IMR-90 (cell line): Measurements from ENCODE around the gene PPP1R12B. TPM values are rescaled to one million over a fixed set of nuclear protein-coding genes. Genes with fewer than 3 reads are reported as not detected.

Experiments used
- ATAC-seq: fragments of 200-7000 bp; cut with Tn5 transposase; 2 replicates; pipeline ENCODE4 v1.9.1; 2020; ENCODE audit warnings: low read depth, mild to moderate bottlenecking, moderate library complexity
- BruUV-seq: library from RNA; stranded (reverse); fragments of 400-500 nt; replicated peaks from 2 replicates; lab custom pipeline; 2021; lab: Mats Ljungman, UMichigan
- CTCF ChIA-PET: fragments of 300-600 bp; formaldehyde crosslinking; extraction: SDS; loops from one replicate; lab custom pipeline; 2021; ENCODE audit warnings: antibody characterized with exemption; lab: Yijun Ruan, JAX
- POLR2A ChIA-PET: fragments of 300-600 bp; sonication (Branson Sonifier 250); formaldehyde crosslinking; loops from one replicate; lab custom pipeline; 2022; ENCODE audit warnings: antibody characterized with exemption; ENCODE audit not compliant: unreplicated experiment; lab: Charles Lee
- DNase-seq: peaks from one replicate; pipeline ENCODE4 v3.0.0; 2013
- H2AFZ ChIP-seq: replicated peaks from 2 replicates; pipeline ENCODE3; 2013; ENCODE audit warnings: low read length, mild to moderate bottlenecking; ENCODE audit not compliant: poor library complexity
- H2AK5ac ChIP-seq: 2 replicates; pipeline ENCODE4 v1.6.1; 2013; ENCODE audit warnings: low read depth, low read length, inconsistent platforms
- H2AK9ac ChIP-seq: replicated peaks from 2 replicates; pipeline ENCODE3; 2013; ENCODE audit warnings: mild to moderate bottlenecking, low read depth, low read length, moderate library complexity; ENCODE audit not compliant: poor library complexity
- H2BK120ac ChIP-seq: 2 replicates; pipeline ENCODE4 v1.6.1; 2013; ENCODE audit warnings: low read depth, low read length, inconsistent platforms
- H2BK15ac ChIP-seq: 3 replicates; pipeline ENCODE4 v1.6.1; 2013; ENCODE audit warnings: low read depth, low read length, inconsistent platforms
- H2BK20ac ChIP-seq: 2 replicates; pipeline ENCODE4 v1.6.1; 2013; ENCODE audit warnings: low read depth, mild to moderate bottlenecking, inconsistent platforms, low read length, moderate library complexity
- H2BK5ac ChIP-seq: 2 replicates; pipeline ENCODE4 v1.6.1; 2013; ENCODE audit warnings: mild to moderate bottlenecking, low read depth, low read length, inconsistent platforms; ENCODE audit not compliant: poor library complexity, severe bottlenecking
- H3K14ac ChIP-seq: replicated peaks from 2 replicates; pipeline ENCODE4 v1.6.1; 2013; ENCODE audit warnings: low read depth, low read length, inconsistent platforms
- H3K18ac ChIP-seq: 2 replicates; pipeline ENCODE4 v1.6.1; 2013; ENCODE audit warnings: low read depth, low read length, control low read depth
- H3K23ac ChIP-seq: 2 replicates; pipeline ENCODE4 v1.6.1; 2013; ENCODE audit warnings: low read depth, low read length, inconsistent platforms
- H3K27ac ChIP-seq: 2 replicates; pipeline ENCODE4 v1.5.1; 2013; ENCODE audit warnings: mild to moderate bottlenecking, control low read depth, low read length; ENCODE audit not compliant: insufficient read depth
- H3K27me3 ChIP-seq: 2 replicates; pipeline ENCODE4 v1.6.1; 2013; ENCODE audit warnings: low read length; ENCODE audit not compliant: control insufficient read depth, insufficient read depth
- H3K36me3 ChIP-seq: 2 replicates; pipeline ENCODE4 v1.6.1; 2013; ENCODE audit warnings: low read length, mixed read lengths; ENCODE audit not compliant: control insufficient read depth, insufficient read depth
- H3K4ac ChIP-seq: 2 replicates; pipeline ENCODE4 v1.6.1; 2013; ENCODE audit warnings: low read depth, low read length, inconsistent platforms
- H3K4me1 ChIP-seq: 2 replicates; pipeline ENCODE4 v1.6.1; 2013; ENCODE audit warnings: low read length, mixed read lengths; ENCODE audit not compliant: control insufficient read depth, insufficient read depth
- H3K4me2 ChIP-seq: 2 replicates; pipeline ENCODE4 v1.6.1; 2013; ENCODE audit warnings: low read depth, mild to moderate bottlenecking, control low read depth, low read length, moderate library complexity
- H3K4me3 ChIP-seq: 2 replicates; pipeline ENCODE4 v1.5.1; 2013; ENCODE audit warnings: low read depth, mild to moderate bottlenecking, control low read depth, low read length, moderate library complexity; ENCODE audit not compliant: insufficient read depth
- H3K56ac ChIP-seq: 2 replicates; pipeline ENCODE4 v1.6.1; 2013; ENCODE audit warnings: low read length, inconsistent platforms; ENCODE audit not compliant: insufficient read depth; ENCODE audit errors: extremely low read depth
- H3K79me1 ChIP-seq, 2 experiments: 2 replicates each; pipeline ENCODE4 v1.6.1; 2013; ENCODE audit warnings: low read length in 2 of 2, inconsistent platforms in 1 of 2, low read depth in 1 of 2
- H3K9ac ChIP-seq: 2 replicates; pipeline ENCODE4 v1.6.1; 2013; ENCODE audit warnings: low read depth, low read length, control low read depth
- H3K9me1 ChIP-seq: 2 replicates; pipeline ENCODE4 v1.6.1; 2013; ENCODE audit warnings: low read length, inconsistent platforms; ENCODE audit not compliant: insufficient read depth
- H3K9me3 ChIP-seq: 2 replicates; pipeline ENCODE4 v1.6.1; 2013; ENCODE audit warnings: low read length; ENCODE audit not compliant: control insufficient read depth, insufficient read depth
- H4K20me1 ChIP-seq: 2 replicates; pipeline ENCODE4 v1.6.1; 2013; ENCODE audit warnings: low read length, inconsistent platforms; ENCODE audit not compliant: insufficient read depth
- H4K5ac ChIP-seq: 2 replicates; pipeline ENCODE4 v1.6.1; 2013; ENCODE audit warnings: mild to moderate bottlenecking, low read depth, low read length, control low read depth
- H4K8ac ChIP-seq, 2 experiments: 2 replicates each; pipeline ENCODE4 v1.6.1; 2013; ENCODE audit warnings: low read depth in 2 of 2, low read length in 2 of 2, control low read depth in 1 of 2, inconsistent platforms in 1 of 2
- H4K91ac ChIP-seq: 2 replicates; pipeline ENCODE4 v1.6.1; 2013; ENCODE audit warnings: low read depth, low read length, inconsistent platforms; ENCODE audit not compliant: insufficient read depth
- CEBPB ChIP-seq: IDR thresholded peaks from 2 replicates; pipeline ENCODE4 v1.6.1; 2012; ENCODE audit warnings: low read depth, low read length, improper control_type of control experiment
- MAZ ChIP-seq: IDR thresholded peaks from 2 replicates; pipeline ENCODE4 v1.6.1; 2012; ENCODE audit warnings: low read depth, mild to moderate bottlenecking, low read length, improper control_type of control experiment, moderate library complexity, borderline replicate concordance
- SMC3 ChIP-seq: fragments of 150-350 bp; IDR thresholded peaks from 2 replicates; pipeline ENCODE4 v1.6.1; 2016; ENCODE audit warnings: low read depth, mild to moderate bottlenecking, antibody characterized with exemption, low read length, moderate library complexity
- WGBS, 2 experiments: methylation state at CpG; one replicate each; pipeline versions ENCODE4 v1.1.5 to v1.1.7; 2013; ENCODE audit warnings: missing lambda C conversion rate in 2 of 2; ENCODE audit not compliant: insufficient read length in 1 of 2; ENCODE audit errors: extremely low coverage in 2 of 2; 5-methylcytosine and 5-hydroxymethylcytosine counted together
- dilution Hi-C: fragments of 300-500 bp; cut with HindIII; formaldehyde crosslinking; loops from one replicate; pipeline ENCODE4 v1.14.3; 2018; ENCODE audit warnings: low sequenced_read_pairs; ENCODE audit not compliant: unreplicated experiment
- in situ Hi-C: fragments of 300-500 bp; cut with MboI; formaldehyde crosslinking; loops from 3 replicates; pipeline ENCODE4 v1.14.3; 2019; ENCODE audit warnings: low sequenced_read_pairs, inconsistent platforms, mixed read lengths
- intact Hi-C: fragments of 100-400 bp; cut with micrococcal nuclease; formaldehyde crosslinking; loops from 2 replicates; pipeline ENCODE4 v1.10.0; 2022
- polyA plus RNA-seq, 3 experiments: library from polyadenylated mRNA; depleted of rRNA; stranded (reverse); fragments of >200 nt; gene quantifications; 2 replicates each; pipeline ENCODE4 v1.2.3, GENCODE V29; 2012; ENCODE audit warnings: low replicate concordance in 1 of 3
- total RNA-seq: library from RNA; depleted of rRNA; stranded (reverse); fragments of >200 nt; gene quantifications from 2 replicates; pipeline ENCODE4 v1.2.3, GENCODE V29; 2012

The PPP1R12B gene
- total and polyA plus RNA-seq, 2 of the 4 experiments (the other 2 are of a cell fraction): 8.5 to 12.0 TPM

DNA sequence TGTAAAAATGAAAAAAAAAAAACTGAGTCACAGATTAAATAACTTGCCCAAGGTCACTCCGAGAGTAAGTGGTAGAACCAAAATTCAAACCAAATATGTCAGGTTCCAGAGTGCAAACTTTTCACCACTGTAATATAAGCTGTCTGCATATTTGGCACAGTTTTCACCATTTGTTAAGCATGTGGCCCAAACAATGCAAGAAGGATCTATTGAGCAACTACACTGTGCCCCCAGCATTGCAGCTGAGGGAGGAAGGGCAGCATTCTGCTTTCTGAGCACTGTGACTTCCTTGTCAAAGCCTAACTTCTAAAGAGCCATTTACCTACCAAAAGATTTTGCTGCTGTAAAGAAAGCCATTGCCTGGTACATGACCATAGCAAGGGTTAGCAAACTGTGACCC lies 228.3 kb downstream of the PPP1R12B start:
- in situ Hi-C loops: no loop called here
- H3K18ac ChIP-seq: peak overlapping the region; percentile 99; the same call in 1 of the 2 replicates
- H2BK5ac ChIP-seq: peak overlapping the region; percentile 98
- peak overlapping the region; percentile 75 for H4K5ac ChIP-seq
- H2BK20ac ChIP-seq: peak overlapping the region; percentile 97
- peaks cover 30% of the 10 kb centered on the region for H3K9me1 ChIP-seq
- peak overlapping the region; percentile 87 to 93; a peak in 3 of 4 replicates for H4K8ac ChIP-seq
- H3K56ac ChIP-seq: peak overlapping the region; percentile 76; the same call in 1 of the 2 replicates
- peak overlapping the region; percentile 99 for H3K4ac ChIP-seq
- peak overlapping the region; percentile 98 for H2BK120ac ChIP-seq
- no peaks in the 10 kb centered on the region for H4K20me1 ChIP-seq
- no peak overlapping the region for H2AK9ac ChIP-seq
- H2AK5ac ChIP-seq: peak overlapping the region; percentile 92
- intact Hi-C loops: no loop called here
- no peaks in the 10 kb centered on the region for H3K9me3 ChIP-seq
- H2AFZ ChIP-seq: peak overlapping the region; percentile 5
- DNase-seq: peak; percentile 83
- H2BK15ac ChIP-seq: peak overlapping the region; percentile 89
- no peaks in the 10 kb centered on the region for H3K27me3 ChIP-seq
- ChIA-PET CTCF (interaction anchor here (0.6 to 2.2 kb wide), 2 partner anchors 24 to 248 kb away, joined by 8 to 9 read pairs; no protein-coding TSS in a partner anchor), POLR2A (no interaction called here)
- H3K4me3 ChIP-seq: no peak overlapping the region
- ATAC-seq: peak; percentile 21
- H3K14ac ChIP-seq: peak overlapping the region; percentile 93
- H3K4me2 ChIP-seq: peak overlapping the region; percentile 79
- peak overlapping the region; percentile 91; the same call in 1 of the 2 replicates for H3K23ac ChIP-seq
- H3K4me1 ChIP-seq: peaks cover 40% of the 10 kb centered on the region
- BruUV-seq: no TSS peak
- TF ChIP-seq MAZ: peak; percentile 58; the same call in 1 of the 2 replicates
- peak; percentile 90 for TF ChIP-seq CEBPB
- no peak for TF ChIP-seq SMC3
- peaks cover 6% of the 10 kb centered on the region for H3K36me3 ChIP-seq
- peak overlapping the region; percentile 54 for H3K9ac ChIP-seq
- dilution Hi-C loops: no loop called here
- H4K91ac ChIP-seq: peak overlapping the region; percentile 94
- no CpG with 5 or more reads among the region's 1 CpG for WGBS, 2 experiments
- peaks cover 0 to 4% of the 10 kb centered on the region in 2 experiments; a peak in 2 of 4 replicates for H3K79me1 ChIP-seq
- H3K27ac ChIP-seq: peak overlapping the region; percentile 100
